HepG2 (cell line): ENCODE measurements around the gene SMYD4. TPM values are rescaled to one million over a fixed set of nuclear protein-coding genes. Genes with fewer than 3 reads are reported as not detected.

Source experiments
- KLF9 ChIP-seq: IDR thresholded peaks from 2 replicates; pipeline ENCODE4 v1.6.1; 2016; ENCODE audit warnings: low read depth
- MEF2D ChIP-seq: sonication (generic); formaldehyde crosslinking; IDR thresholded peaks from 2 replicates; pipeline ENCODE4 v1.5.1; 2020; ENCODE audit warnings: mild to moderate bottlenecking, missing genetic modification reagents
- MXD4 ChIP-seq: IDR thresholded peaks from 2 replicates; pipeline ENCODE4 v1.6.1; 2016; ENCODE audit warnings: mild to moderate bottlenecking, missing biosample characterization, missing genetic modification reagents
- SETDB1 ChIP-seq: sonication (generic); formaldehyde crosslinking; IDR thresholded peaks from 2 replicates; pipeline ENCODE4 v1.5.1; 2020; ENCODE audit warnings: missing genetic modification reagents, mild to moderate bottlenecking, borderline replicate concordance
- TBX3 ChIP-seq: fragments of 450-650 bp; IDR thresholded peaks from 2 replicates; pipeline ENCODE4 v1.6.1; 2017; ENCODE audit warnings: antibody characterized with exemption, mild to moderate bottlenecking, inconsistent platforms, borderline replicate concordance
- ZNF230 ChIP-seq: sonication (generic); formaldehyde crosslinking; IDR thresholded peaks from 2 replicates; pipeline ENCODE4 v1.4.0; 2020; ENCODE audit warnings: mild to moderate bottlenecking, missing genetic modification reagents
- ZNF256 ChIP-seq: sonication (generic); formaldehyde crosslinking; conservative IDR thresholded peaks from 2 replicates; pipeline ENCODE4 v1.4.0; 2020; ENCODE audit warnings: missing genetic modification reagents
- ZNF557 ChIP-seq: sonication (generic); formaldehyde crosslinking; IDR thresholded peaks from 2 replicates; pipeline ENCODE4 v1.4.0; 2020; ENCODE audit warnings: missing genetic modification reagents
- ZNF562 ChIP-seq: sonication (generic); formaldehyde crosslinking; IDR thresholded peaks from 2 replicates; pipeline ENCODE4 v1.8.0; 2022; ENCODE audit warnings: missing genetic modification reagents, borderline replicate concordance
- ZSCAN29 ChIP-seq: sonication (generic); formaldehyde crosslinking; conservative IDR thresholded peaks from 2 replicates; pipeline ENCODE4 v1.4.0; 2020; ENCODE audit warnings: mild to moderate bottlenecking, missing genetic modification reagents
- polyA plus RNA-seq, 8 experiments: library from polyadenylated mRNA; depleted of rRNA in 3 of 8; stranded (reverse) in 7 of 8; unstranded in 1 of 8; fragments of >200 nt; fragmentation: Illumina TruSeq in 4 of 8; extraction: Trizol in 4 of 8; gene quantifications; 2 replicates each; pipeline versions ENCODE4 v1.2.1 to v1.2.3, GENCODE V29; 2011 to 2016; ENCODE audit warnings: low read depth in 4 of 8, missing spikeins in 1 of 8, mixed read lengths in 1 of 8; ENCODE audit not compliant: insufficient read depth in 1 of 8
- total RNA-seq, 5 experiments: library from RNA; depleted of rRNA; stranded (reverse); fragments of >200 nt; fragmentation: Illumina TruSeq; extraction: Trizol; gene quantifications; 2 replicates each; pipeline ENCODE4 v1.2.3, GENCODE V29; 2016; ENCODE audit warnings: low read depth in 1 of 5
- TF ChIP-seq, protein P1 (sequence below): sonication (generic); formaldehyde crosslinking; conservative IDR thresholded peaks from 2 replicates; pipeline ENCODE4 v1.4.0; 2020; ENCODE audit warnings: missing genetic modification reagents
- TF ChIP-seq, protein P2 (sequence below): IDR thresholded peaks from 2 replicates; pipeline ENCODE4 v1.6.1; 2016
- TF ChIP-seq, protein P3 (sequence below): sonication (generic); formaldehyde crosslinking; IDR thresholded peaks from 2 replicates; pipeline ENCODE4 v1.9.0; 2022; ENCODE audit warnings: missing genetic modification reagents, mild to moderate bottlenecking, borderline replicate concordance
- TF ChIP-seq, protein P4 (sequence below): sonication (generic); formaldehyde crosslinking; IDR thresholded peaks from 2 replicates; pipeline ENCODE4 v1.5.1; 2020; ENCODE audit warnings: missing genetic modification reagents, mild to moderate bottlenecking, borderline replicate concordance
- TF ChIP-seq, protein P5 (sequence below): sonication (generic); formaldehyde crosslinking; IDR thresholded peaks from 2 replicates; pipeline ENCODE4 v1.5.0; 2020; ENCODE audit warnings: mild to moderate bottlenecking, missing genetic modification reagents
- TF ChIP-seq, protein P6 (sequence below): sonication (generic); formaldehyde crosslinking; IDR thresholded peaks from 2 replicates; pipeline ENCODE4 v1.4.0; 2020; ENCODE audit warnings: missing genetic modification reagents
- TF ChIP-seq, protein P7 (sequence below): sonication (generic); formaldehyde crosslinking; IDR thresholded peaks from 2 replicates; pipeline ENCODE4 v1.8.1; 2023; ENCODE audit warnings: mild to moderate bottlenecking, missing genetic modification reagents, borderline replicate concordance

The SMYD4 gene
- total and polyA plus RNA-seq, 2 of the 13 experiments (the other 11 are each of a cell fraction or from before 2014, with no cell fraction given), result 7.4 to 11.3 TPM

DNA sequence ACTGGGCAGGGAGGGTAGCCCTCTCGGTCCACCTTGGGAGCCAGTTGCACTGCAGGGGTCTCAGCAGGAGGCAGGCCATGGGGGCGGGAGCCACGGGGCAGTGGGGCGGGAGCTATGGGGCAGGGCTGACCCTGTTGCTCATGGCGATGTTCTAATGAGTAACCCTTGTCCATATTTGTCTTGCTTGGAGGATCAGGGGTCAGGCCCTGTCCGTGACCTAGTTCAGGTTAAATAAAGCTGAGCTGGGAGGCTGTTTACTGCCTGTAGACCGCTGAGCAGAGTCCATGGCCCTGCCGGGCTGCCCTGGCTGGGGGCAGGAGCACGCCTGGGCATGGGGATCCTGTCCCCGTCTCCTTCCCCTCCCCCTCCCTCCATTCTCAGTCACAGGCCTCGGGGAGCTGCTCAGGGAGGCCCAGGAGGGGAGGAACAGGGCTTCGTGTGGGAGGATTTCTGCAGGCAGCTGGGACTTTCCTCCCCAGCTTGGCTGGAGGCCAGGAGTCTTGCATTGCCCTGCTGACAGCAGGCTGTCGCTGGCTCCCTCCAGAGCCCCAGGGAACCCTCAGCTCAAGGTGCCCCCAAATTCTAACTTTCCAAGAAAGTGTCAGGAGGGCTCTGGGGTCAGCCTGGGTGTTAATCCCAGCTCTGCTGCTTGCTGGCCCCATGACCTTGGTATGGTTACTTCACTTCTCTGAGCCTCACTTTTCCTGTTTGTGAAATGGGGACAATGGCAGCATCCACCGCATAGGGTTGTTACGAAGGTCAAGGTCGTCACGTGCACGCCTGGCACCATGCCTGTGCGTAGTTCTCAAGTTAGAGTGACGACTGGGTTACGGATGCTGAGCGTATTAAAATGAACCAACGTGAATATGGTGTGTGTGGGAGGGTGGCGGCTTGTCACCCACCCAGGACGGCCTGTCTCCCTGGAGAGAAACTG is 93.1 kb downstream of the SMYD4 start (continued):
- TF ChIP-seq, protein P1, sequence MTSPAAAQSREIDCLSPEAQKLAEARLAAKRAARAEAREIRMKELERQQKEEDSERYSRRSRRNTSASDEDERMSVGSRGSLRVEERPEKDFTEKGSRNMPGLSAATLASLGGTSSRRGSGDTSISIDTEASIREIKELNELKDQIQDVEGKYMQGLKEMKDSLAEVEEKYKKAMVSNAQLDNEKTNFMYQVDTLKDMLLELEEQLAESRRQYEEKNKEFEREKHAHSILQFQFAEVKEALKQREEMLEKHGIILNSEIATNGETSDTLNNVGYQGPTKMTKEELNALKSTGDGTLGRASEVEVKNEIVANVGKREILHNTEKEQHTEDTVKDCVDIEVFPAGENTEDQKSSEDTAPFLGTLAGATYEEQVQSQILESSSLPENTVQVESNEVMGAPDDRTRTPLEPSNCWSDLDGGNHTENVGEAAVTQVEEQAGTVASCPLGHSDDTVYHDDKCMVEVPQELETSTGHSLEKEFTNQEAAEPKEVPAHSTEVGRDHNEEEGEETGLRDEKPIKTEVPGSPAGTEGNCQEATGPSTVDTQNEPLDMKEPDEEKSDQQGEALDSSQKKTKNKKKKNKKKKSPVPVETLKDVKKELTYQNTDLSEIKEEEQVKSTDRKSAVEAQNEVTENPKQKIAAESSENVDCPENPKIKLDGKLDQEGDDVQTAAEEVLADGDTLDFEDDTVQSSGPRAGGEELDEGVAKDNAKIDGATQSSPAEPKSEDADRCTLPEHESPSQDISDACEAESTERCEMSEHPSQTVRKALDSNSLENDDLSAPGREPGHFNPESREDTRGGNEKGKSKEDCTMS, result no peak
- TF ChIP-seq, protein P2, sequence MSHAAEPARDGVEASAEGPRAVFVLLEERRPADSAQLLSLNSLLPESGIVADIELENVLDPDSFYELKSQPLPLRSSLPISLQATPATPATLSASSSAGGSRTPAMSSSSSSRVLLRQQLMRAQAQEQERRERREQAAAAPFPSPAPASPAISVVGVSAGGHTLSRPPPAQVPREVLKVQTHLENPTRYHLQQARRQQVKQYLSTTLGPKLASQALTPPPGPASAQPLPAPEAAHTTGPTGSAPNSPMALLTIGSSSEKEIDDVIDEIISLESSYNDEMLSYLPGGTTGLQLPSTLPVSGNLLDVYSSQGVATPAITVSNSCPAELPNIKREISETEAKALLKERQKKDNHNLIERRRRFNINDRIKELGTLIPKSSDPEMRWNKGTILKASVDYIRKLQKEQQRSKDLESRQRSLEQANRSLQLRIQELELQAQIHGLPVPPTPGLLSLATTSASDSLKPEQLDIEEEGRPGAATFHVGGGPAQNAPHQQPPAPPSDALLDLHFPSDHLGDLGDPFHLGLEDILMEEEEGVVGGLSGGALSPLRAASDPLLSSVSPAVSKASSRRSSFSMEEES (CRISPR knock-in tag), result peak; percentile 83
- TF ChIP-seq TBX3 (peak; percentile 13; the same call in 1 of the 2 replicates), ZNF557 (no peak; the same call in 1 of the 2 replicates), ZNF230 (CRISPR knock-in tag) (no peak; the same call in 1 of the 2 replicates), KLF9 (no peak), ZSCAN29 (CRISPR knock-in tag) (peak; percentile 73; the same call in 1 of the 2 replicates), ZNF562 (no peak), MXD4 (CRISPR knock-in tag) (peak; percentile 54; the same call in 1 of the 2 replicates), SETDB1 (CRISPR knock-in tag) (no peak), ZNF256 (CRISPR knock-in tag) (no peak; the same call in 1 of the 2 replicates), MEF2D (CRISPR knock-in tag) (peak; percentile 97)
- TF ChIP-seq, protein P3, sequence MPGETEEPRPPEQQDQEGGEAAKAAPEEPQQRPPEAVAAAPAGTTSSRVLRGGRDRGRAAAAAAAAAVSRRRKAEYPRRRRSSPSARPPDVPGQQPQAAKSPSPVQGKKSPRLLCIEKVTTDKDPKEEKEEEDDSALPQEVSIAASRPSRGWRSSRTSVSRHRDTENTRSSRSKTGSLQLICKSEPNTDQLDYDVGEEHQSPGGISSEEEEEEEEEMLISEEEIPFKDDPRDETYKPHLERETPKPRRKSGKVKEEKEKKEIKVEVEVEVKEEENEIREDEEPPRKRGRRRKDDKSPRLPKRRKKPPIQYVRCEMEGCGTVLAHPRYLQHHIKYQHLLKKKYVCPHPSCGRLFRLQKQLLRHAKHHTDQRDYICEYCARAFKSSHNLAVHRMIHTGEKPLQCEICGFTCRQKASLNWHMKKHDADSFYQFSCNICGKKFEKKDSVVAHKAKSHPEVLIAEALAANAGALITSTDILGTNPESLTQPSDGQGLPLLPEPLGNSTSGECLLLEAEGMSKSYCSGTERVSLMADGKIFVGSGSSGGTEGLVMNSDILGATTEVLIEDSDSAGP (CRISPR knock-in tag), result peak; percentile 92
- TF ChIP-seq, protein P4, sequence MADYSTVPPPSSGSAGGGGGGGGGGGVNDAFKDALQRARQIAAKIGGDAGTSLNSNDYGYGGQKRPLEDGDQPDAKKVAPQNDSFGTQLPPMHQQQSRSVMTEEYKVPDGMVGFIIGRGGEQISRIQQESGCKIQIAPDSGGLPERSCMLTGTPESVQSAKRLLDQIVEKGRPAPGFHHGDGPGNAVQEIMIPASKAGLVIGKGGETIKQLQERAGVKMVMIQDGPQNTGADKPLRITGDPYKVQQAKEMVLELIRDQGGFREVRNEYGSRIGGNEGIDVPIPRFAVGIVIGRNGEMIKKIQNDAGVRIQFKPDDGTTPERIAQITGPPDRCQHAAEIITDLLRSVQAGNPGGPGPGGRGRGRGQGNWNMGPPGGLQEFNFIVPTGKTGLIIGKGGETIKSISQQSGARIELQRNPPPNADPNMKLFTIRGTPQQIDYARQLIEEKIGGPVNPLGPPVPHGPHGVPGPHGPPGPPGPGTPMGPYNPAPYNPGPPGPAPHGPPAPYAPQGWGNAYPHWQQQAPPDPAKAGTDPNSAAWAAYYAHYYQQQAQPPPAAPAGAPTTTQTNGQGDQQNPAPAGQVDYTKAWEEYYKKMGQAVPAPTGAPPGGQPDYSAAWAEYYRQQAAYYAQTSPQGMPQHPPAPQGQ (CRISPR knock-in tag), result no peak; the same call in 1 of the 2 replicates
- TF ChIP-seq, protein P5, sequence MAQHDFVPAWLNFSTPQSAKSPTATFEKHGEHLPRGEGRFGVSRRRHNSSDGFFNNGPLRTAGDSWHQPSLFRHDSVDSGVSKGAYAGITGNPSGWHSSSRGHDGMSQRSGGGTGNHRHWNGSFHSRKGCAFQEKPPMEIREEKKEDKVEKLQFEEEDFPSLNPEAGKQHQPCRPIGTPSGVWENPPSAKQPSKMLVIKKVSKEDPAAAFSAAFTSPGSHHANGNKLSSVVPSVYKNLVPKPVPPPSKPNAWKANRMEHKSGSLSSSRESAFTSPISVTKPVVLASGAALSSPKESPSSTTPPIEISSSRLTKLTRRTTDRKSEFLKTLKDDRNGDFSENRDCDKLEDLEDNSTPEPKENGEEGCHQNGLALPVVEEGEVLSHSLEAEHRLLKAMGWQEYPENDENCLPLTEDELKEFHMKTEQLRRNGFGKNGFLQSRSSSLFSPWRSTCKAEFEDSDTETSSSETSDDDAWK (CRISPR knock-in tag), result no peak
- TF ChIP-seq, protein P6, sequence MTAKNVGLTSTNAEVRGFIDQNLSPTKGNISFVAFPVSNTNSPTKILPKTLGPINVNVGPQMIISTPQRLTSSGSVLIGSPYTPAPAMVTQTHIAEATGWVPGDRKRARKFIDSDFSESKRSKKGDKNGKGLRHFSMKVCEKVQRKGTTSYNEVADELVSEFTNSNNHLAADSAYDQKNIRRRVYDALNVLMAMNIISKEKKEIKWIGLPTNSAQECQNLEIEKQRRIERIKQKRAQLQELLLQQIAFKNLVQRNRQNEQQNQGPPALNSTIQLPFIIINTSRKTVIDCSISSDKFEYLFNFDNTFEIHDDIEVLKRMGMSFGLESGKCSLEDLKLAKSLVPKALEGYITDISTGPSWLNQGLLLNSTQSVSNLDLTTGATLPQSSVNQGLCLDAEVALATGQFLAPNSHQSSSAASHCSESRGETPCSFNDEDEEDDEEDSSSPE (CRISPR knock-in tag), result peak; percentile 6; the same call in 1 of the 2 replicates
- TF ChIP-seq, protein P7, sequence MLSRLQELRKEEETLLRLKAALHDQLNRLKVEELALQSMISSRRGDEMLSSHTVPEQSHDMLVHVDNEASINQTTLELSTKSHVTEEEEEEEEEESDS (CRISPR knock-in tag), result peak; percentile 42; the same call in 1 of the 2 replicates
